HCT116 (cell line): Measurements from ENCODE around the gene SLC16A7. TPM values are rescaled to one million over a fixed set of nuclear protein-coding genes. Genes with fewer than 3 reads are reported as not detected.

Experiments
- ATAC-seq: fragments of 200-7000 bp; cut with Tn5 transposase; 2 replicates; pipeline ENCODE4 v1.9.1; 2020; ENCODE audit warnings: mild to moderate bottlenecking, moderate library complexity
- BruUV-seq: library from RNA; stranded (reverse); fragments of 400-500 nt; replicated peaks from 2 replicates; lab custom pipeline; 2021; lab: Mats Ljungman, UMichigan
- CTCF ChIA-PET: fragments of 300-600 bp; sonication (Branson Sonifier 250); formaldehyde crosslinking; loops from one replicate; lab custom pipeline; 2021; ENCODE audit warnings: antibody characterized with exemption; lab: Charles Lee
- POLR2A ChIA-PET: fragments of 300-600, 350-600 bp; sonication (Branson Sonifier 250); formaldehyde crosslinking; loops from one replicate; lab custom pipeline; 2021; ENCODE audit warnings: antibody characterized with exemption; lab: Charles Lee
- RAD21 ChIA-PET, 2 experiments: fragments of 300-600 bp; sonication (Branson Sonifier 250); formaldehyde crosslinking; loops; one replicate each; lab custom pipeline; 2023; ENCODE audit warnings: low total read pairs in 2 of 2; ENCODE audit not compliant: uncharacterized antibody in 2 of 2, unreplicated experiment in 2 of 2, low non-redundant PET in 1 of 2; lab: Charles Lee
- DNase-seq: peaks from one replicate; pipeline ENCODE4 v3.0.0-alpha.2; 2010; ENCODE audit warnings: low read depth, low spot score
- H2AFZ ChIP-seq: fragments of 200-600 bp; shearing (Covaris generic), sonication (generic); 2 replicates; pipeline ENCODE4 v1.6.1; 2017; ENCODE audit warnings: low read depth, mixed run types, mixed read lengths, antibody characterized with exemption, low read length; ENCODE audit not compliant: poor library complexity, severe bottlenecking
- H3K27ac ChIP-seq: 2 replicates; pipeline ENCODE4 v1.5.1; 2012; ENCODE audit warnings: low read depth, low read length
- H3K27me3 ChIP-seq: fragments of 200-600 bp; sonication (generic); 2 replicates; pipeline ENCODE4 v1.6.1; 2016; ENCODE audit warnings: mixed run types, low read length, mixed read lengths; ENCODE audit not compliant: insufficient read depth
- H3K36me3 ChIP-seq, 2 experiments: fragments of 200-500 bp in 1 of 2; fragments of 200-600 bp in 1 of 2; sonication (Bioruptor generic) in 1 of 2; sonication (generic) in 1 of 2; 2 replicates each; pipeline versions ENCODE4 v1.5.1 to v1.6.1; 2014 to 2016; ENCODE audit warnings: low read length in 2 of 2, inconsistent platforms in 1 of 2, mixed read lengths in 1 of 2, mixed run types in 1 of 2; ENCODE audit not compliant: insufficient read depth in 2 of 2, control insufficient read depth in 1 of 2
- H3K4me1 ChIP-seq, 2 experiments: fragments of 200-600 bp in 1 of 2; sonication (generic) in 1 of 2; 2 replicates each; pipeline versions ENCODE4 v1.5.1 to v1.6.1; 2012 to 2017; ENCODE audit warnings: low read length in 2 of 2, inconsistent platforms in 1 of 2, mild to moderate bottlenecking in 1 of 2, mixed read lengths in 1 of 2, mixed run types in 1 of 2, moderate library complexity in 1 of 2; ENCODE audit not compliant: insufficient read depth in 2 of 2, control insufficient read depth in 1 of 2
- H3K4me2 ChIP-seq: fragments of 200-600 bp; sonication (generic); 2 replicates; pipeline ENCODE4 v1.6.1; 2017; ENCODE audit warnings: mixed run types, low read length, mixed read lengths
- H3K4me3 ChIP-seq, 2 experiments: fragments of 200-600 bp in 1 of 2; sonication (generic) in 1 of 2; replicated peaks in 1 of 2; 2 replicates each; pipeline ENCODE4 v1.5.1; 2011 to 2016; ENCODE audit warnings: low read length in 2 of 2, control low read depth in 1 of 2, low read depth in 1 of 2, mild to moderate bottlenecking in 1 of 2, mixed read lengths in 1 of 2, mixed run types in 1 of 2
- H3K79me2 ChIP-seq: fragments of 200-600 bp; sonication (generic); 2 replicates; pipeline ENCODE4 v1.6.1; 2017; ENCODE audit warnings: mild to moderate bottlenecking, mixed run types, low read length, moderate library complexity, mixed read lengths; ENCODE audit not compliant: insufficient read depth
- H3K9ac ChIP-seq: fragments of 200-600 bp; sonication (generic); 2 replicates; pipeline ENCODE4 v1.6.1; 2016; ENCODE audit warnings: low read length, mixed read lengths
- H3K9me2 ChIP-seq: fragments of 200-600 bp; sonication (generic), shearing (Covaris generic); 2 replicates; pipeline ENCODE4 v1.6.1; 2017; ENCODE audit warnings: mixed run types, mild to moderate bottlenecking, moderate library complexity; ENCODE audit not compliant: insufficient read depth
- H3K9me3 ChIP-seq, 2 experiments: fragments of 200-500 bp in 1 of 2; fragments of 200-600 bp in 1 of 2; sonication (Bioruptor generic) in 1 of 2; sonication (generic) in 1 of 2; 2 replicates each; pipeline ENCODE4 v1.6.1; 2014 to 2017; ENCODE audit warnings: low read length in 2 of 2, mixed read lengths in 2 of 2, inconsistent platforms in 1 of 2, low read depth in 1 of 2, mild to moderate bottlenecking in 1 of 2, mixed run types in 1 of 2, moderate library complexity in 1 of 2; ENCODE audit not compliant: control insufficient read depth in 1 of 2, insufficient read depth in 1 of 2
- H4K20me1 ChIP-seq: fragments of 200-600 bp; sonication (generic), shearing (Covaris generic); 2 replicates; pipeline ENCODE4 v1.6.1; 2017; ENCODE audit warnings: mixed run types, mild to moderate bottlenecking, moderate library complexity; ENCODE audit not compliant: insufficient read depth
- CBX3 ChIP-seq: IDR thresholded peaks from 2 replicates; pipeline ENCODE4 v1.6.1; 2012; ENCODE audit warnings: low read depth
- CEBPB ChIP-seq: IDR thresholded peaks from 2 replicates; pipeline ENCODE4 v1.6.1; 2012; ENCODE audit warnings: low read depth
- EZH2phosphoT487 ChIP-seq: fragments of 200-600 bp; IDR thresholded peaks from 2 replicates; pipeline ENCODE4 v1.6.1; 2018; ENCODE audit warnings: antibody characterized with exemption, borderline replicate concordance
- JUND ChIP-seq: IDR thresholded peaks from 2 replicates; pipeline ENCODE4 v1.6.1; 2012
- RAD21 ChIP-seq: IDR thresholded peaks from 2 replicates; pipeline ENCODE4 v1.6.1; 2012; ENCODE audit warnings: low read depth, mild to moderate bottlenecking
- SIN3A ChIP-seq: IDR thresholded peaks from 2 replicates; pipeline ENCODE4 v1.6.1; 2012; ENCODE audit warnings: low read depth
- SP1 ChIP-seq: IDR thresholded peaks from 2 replicates; pipeline ENCODE4 v1.6.1; 2012; ENCODE audit warnings: low read depth
- intact Hi-C: fragments of 100-400 bp; cut with micrococcal nuclease; formaldehyde crosslinking; loops from 2 replicates; pipeline ENCODE4 v1.10.0; 2022
- total RNA-seq: library from RNA; stranded (reverse); gene quantifications from one replicate; pipeline ENCODE4 v1.2.1, GENCODE V29; 2021; ENCODE audit not compliant: unreplicated experiment
- TF ChIP-seq, protein P1 (sequence below): IDR thresholded peaks from 2 replicates; pipeline ENCODE4 v1.6.1; 2011; ENCODE audit warnings: mild to moderate bottlenecking, low read length, moderate library complexity; ENCODE audit not compliant: insufficient replicate concordance; ENCODE audit errors: extremely low read depth

Gene SLC16A7
- total RNA-seq, 1 experiment from 2014 or later, result 10.0 TPM

DNA sequence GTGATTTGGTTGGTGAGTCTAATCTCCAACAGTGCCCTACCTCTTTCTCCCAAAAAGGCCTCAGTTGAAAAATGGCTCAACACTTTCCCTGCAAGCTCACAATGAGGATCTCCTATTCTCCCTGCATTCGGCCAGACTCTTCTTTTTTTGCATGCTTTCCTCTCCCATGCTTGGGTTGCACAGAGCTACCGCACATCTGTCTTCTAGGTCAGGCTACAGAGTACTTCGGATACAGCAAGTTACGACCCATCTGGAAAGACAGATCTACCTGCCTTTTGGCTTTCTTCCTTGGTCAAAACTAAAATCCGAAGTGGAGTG is 305 bp upstream of the SLC16A7 start:
- Histone ChIP-seq H3K4me3 (peak overlapping the region; percentile 66 to 76), H2AFZ (peak overlapping the region; percentile 97), H3K9ac (peak overlapping the region; percentile 72), H3K4me2 (peak overlapping the region; percentile 99), H3K36me3 (no peaks in the 10 kb centered on the region), H3K79me2 (no peaks in the 10 kb centered on the region), H3K27ac (no peak overlapping the region), H3K4me1 (peaks cover 9 to 24% of the 10 kb centered on the region in 2 experiments; a peak in 3 of 4 replicates), H3K27me3 (no peaks in the 10 kb centered on the region), H4K20me1 (no peaks in the 10 kb centered on the region), H3K9me2 (no peaks in the 10 kb centered on the region), H3K9me3 (no peaks in the 10 kb centered on the region)
- TF ChIP-seq SIN3A (no peak), RAD21 (no peak), EZH2phosphoT487 (no peak), SP1 (0 out of 2 replicates have a peak, but pooled peaks have one; percentile 47), CBX3 (0 out of 2 replicates have a peak, but pooled peaks have one; percentile 41)
- TF ChIP-seq, protein P1, sequence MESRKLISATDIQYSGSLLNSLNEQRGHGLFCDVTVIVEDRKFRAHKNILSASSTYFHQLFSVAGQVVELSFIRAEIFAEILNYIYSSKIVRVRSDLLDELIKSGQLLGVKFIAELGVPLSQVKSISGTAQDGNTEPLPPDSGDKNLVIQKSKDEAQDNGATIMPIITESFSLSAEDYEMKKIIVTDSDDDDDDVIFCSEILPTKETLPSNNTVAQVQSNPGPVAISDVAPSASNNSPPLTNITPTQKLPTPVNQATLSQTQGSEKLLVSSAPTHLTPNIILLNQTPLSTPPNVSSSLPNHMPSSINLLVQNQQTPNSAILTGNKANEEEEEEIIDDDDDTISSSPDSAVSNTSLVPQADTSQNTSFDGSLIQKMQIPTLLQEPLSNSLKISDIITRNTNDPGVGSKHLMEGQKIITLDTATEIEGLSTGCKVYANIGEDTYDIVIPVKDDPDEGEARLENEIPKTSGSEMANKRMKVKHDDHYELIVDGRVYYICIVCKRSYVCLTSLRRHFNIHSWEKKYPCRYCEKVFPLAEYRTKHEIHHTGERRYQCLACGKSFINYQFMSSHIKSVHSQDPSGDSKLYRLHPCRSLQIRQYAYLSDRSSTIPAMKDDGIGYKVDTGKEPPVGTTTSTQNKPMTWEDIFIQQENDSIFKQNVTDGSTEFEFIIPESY, result no peak
- ChIA-PET POLR2A (interaction anchor here (1.0 to 1.2 kb wide), 3 partner anchors 11 to 198 kb away, joined by 3 to 5 read pairs (median 4); no protein-coding TSS in a partner anchor), RAD21 (no interaction called here), CTCF (interaction anchor here (0.8 kb wide), 1 partner anchor 341 kb away, joined by 3 read pairs; no protein-coding TSS in a partner anchor)
- intact Hi-C loops, result no loop called here
- no TSS peak for BruUV-seq
- ATAC-seq (no peak), DNase-seq (no peak)

DNA sequence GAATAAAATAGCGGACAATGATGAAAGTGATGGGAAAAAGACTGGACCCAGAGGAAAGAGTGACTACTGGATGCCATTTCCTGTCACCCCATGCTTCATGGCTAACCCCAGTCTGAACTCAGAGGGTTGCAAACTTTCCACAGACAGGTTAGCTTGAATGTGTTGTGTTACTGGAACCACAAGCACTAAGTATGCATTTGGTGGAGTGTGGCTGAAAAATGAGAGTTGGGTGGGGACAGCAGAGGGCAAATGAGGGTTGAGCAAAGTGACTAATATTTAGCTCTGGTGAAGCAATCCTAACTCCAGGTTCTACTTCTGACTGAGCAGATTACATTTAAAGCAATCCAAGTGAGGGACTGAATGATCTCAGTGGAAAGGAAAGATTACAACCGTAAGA is 1.6 kb downstream of the SLC16A7 start:
- BruUV-seq, result TSS peak; percentile 38
- CTCF ChIA-PET, result no interaction called here
- H3K4me2 ChIP-seq, result peak overlapping the region; percentile 99
- H3K36me3 ChIP-seq, result no peaks in the 10 kb centered on the region
- no peaks in the 10 kb centered on the region for H3K9me2 ChIP-seq
- peaks cover 9 to 24% of the 10 kb centered on the region in 2 experiments; a peak in 3 of 4 replicates for H3K4me1 ChIP-seq
- peak overlapping the region; percentile 92 for H2AFZ ChIP-seq
- H3K4me3 ChIP-seq, result peak overlapping the region; percentile 66 to 76
- no peaks in the 10 kb centered on the region for H3K27me3 ChIP-seq
- H3K9me3 ChIP-seq, result no peaks in the 10 kb centered on the region
- RAD21 ChIA-PET, result no interaction called here
- H4K20me1 ChIP-seq, result no peaks in the 10 kb centered on the region
- no peaks in the 10 kb centered on the region for H3K79me2 ChIP-seq
- TF ChIP-seq, protein P1, result no peak
- no peak for TF ChIP-seq JUND
- peak; percentile 63 for TF ChIP-seq CEBPB
- TF ChIP-seq SP1, result no peak
- POLR2A ChIA-PET, result no interaction called here
- peak; percentile 18 for DNase-seq
- H3K9ac ChIP-seq, result peak overlapping the region; percentile 72
- peak overlapping the region; percentile 69 for H3K27ac ChIP-seq
- intact Hi-C loops, result no loop called here
- no peak for ATAC-seq
